Cerebellar nuclear complex (tissue), 1 donor: Measurements from ENCODE around the gene U2SURP.
"Not testable (repeated sequence)": the region's sequence is repeated elsewhere in the genome, so short reads cannot be mapped to it uniquely, and the experiment has no call there.

Experiments
- DNase-seq, 2 experiments: peaks; one replicate each; lab custom pipeline; 2025; lab: John Stamatoyannopoulos, UW

Gene U2SURP

GRCh38 chr3:143014921-143015320 lies 13.6 kb downstream of the U2SURP start:
- DNase-seq, result no peak

GRCh38 chr3:143016321-143016972 lies 15.1 kb downstream of the U2SURP start:
- DNase-seq, result no peak

- DNase-seq, result no peak
These were observed 23.1 kb downstream of the U2SURP start for GRCh38 chr3:143024351-143024960.

- DNase-seq, result no peak
These were observed 30.0 kb downstream of the U2SURP start for GRCh38 chr3:143031327-143031726.

- DNase-seq, result not testable (repeated sequence)
These were observed 30.5 kb downstream of the U2SURP start for GRCh38 chr3:143031796-143032387.

GRCh38 chr3:143035466-143036211 lies 34.3 kb downstream of the U2SURP start:
- no peak for DNase-seq

GRCh38 chr3:143036557-143036956 lies 35.2 kb downstream of the U2SURP start:
- DNase-seq, result no peak

- no peak for DNase-seq
These were observed 36.5 kb downstream of the U2SURP start for GRCh38 chr3:143037867-143038266.

GRCh38 chr3:143040261-143040879 lies 39.0 kb downstream of the U2SURP start:
- no peak for DNase-seq

- DNase-seq, result no peak
These were observed 40.5 kb downstream of the U2SURP start for GRCh38 chr3:143041903-143042302.

GRCh38 chr3:143045639-143046038 lies 44.3 kb downstream of the U2SURP start:
- DNase-seq, result no peak

- not testable (repeated sequence) for DNase-seq
These were observed 44.7 kb downstream of the U2SURP start for GRCh38 chr3:143046075-143046474.

GRCh38 chr3:143054011-143054410 lies 52.6 kb downstream of the U2SURP start:
- DNase-seq, result no peak

GRCh38 chr3:143056372-143056771 lies 55.0 kb downstream of the U2SURP start:
- no peak for DNase-seq

GRCh38 chr3:143060906-143061305 lies 59.5 kb downstream of the U2SURP start:
- no peak for DNase-seq

GRCh38 chr3:143063018-143063417 lies 61.6 kb downstream of the U2SURP start:
- no peak for DNase-seq

GRCh38 chr3:143064777-143065176 lies 63.4 kb downstream of the U2SURP start:
- DNase-seq, result no peak

GRCh38 chr3:143065364-143065763 lies 64.0 kb downstream of the U2SURP start:
- no peak for DNase-seq

GRCh38 chr3:143066033-143066432 lies 64.7 kb downstream of the U2SURP start:
- DNase-seq, result no peak

GRCh38 chr3:143067201-143067600 lies 65.8 kb downstream of the U2SURP start:
- no peak for DNase-seq

GRCh38 chr3:143068059-143068458 lies 66.7 kb downstream of the U2SURP start:
- DNase-seq, result no peak

GRCh38 chr3:143070977-143071551 lies 69.7 kb downstream of the U2SURP start:
- no peak for DNase-seq
